Measurements from ENCODE around the gene GNPDA1.

GNPDA1 gene

GRCh38 chr5:141968914-141969608, 43.8 kb downstream of the GNPDA1 start, which contains the start of gene RNF14:
Gene RNF14, plus strand, starts transcription at chr5:141969105. Its CDS starts 4,484 bp downstream, at chr5:141973589.
- H3K27ac ChIP-seq (replicated peaks), result peak within 1 kb of the TSS; percentile 93
- TF ChIP-seq CTCF (IDR thresholded peaks at IDR 0.05; ENCODE audit: insufficient read depth, low read length) (peak; percentile 89), REST (IDR thresholded peaks at IDR 0.05; ENCODE audit: insufficient replicate concordance, low read depth) (peak; percentile 52), GABPA (IDR thresholded peaks at IDR 0.05; ENCODE audit: low read depth) (peak; percentile 84), SPI1 (IDR thresholded peaks at IDR 0.05; ENCODE audit: borderline replicate concordance, low read depth) (no peak), POLR2AphosphoS5 (IDR thresholded peaks at IDR 0.05; ENCODE audit: low read depth) (peak; percentile 95)
- peak within 1 kb of the TSS; percentile 54 for H3K4me3 ChIP-seq (replicated peaks; ENCODE audit: insufficient read depth, low read length)
- DNase-seq (ENCODE audit: low read depth in 1 of 2, low spot score in 1 of 2), result peak; percentile 80 to 97
- H3K27me3 ChIP-seq (ENCODE audit: insufficient read depth, poor library complexity, severe bottlenecking), result no peaks in the 10 kb centered on the region

- TF ChIP-seq GABPA (IDR thresholded peaks at IDR 0.05; ENCODE audit: low read depth) (no peak), POLR2AphosphoS5 (IDR thresholded peaks at IDR 0.05; ENCODE audit: low read depth) (no peak), CTCF (IDR thresholded peaks at IDR 0.05; ENCODE audit: insufficient read depth, low read length) (no peak), REST (IDR thresholded peaks at IDR 0.05; ENCODE audit: insufficient replicate concordance, low read depth) (no peak), SPI1 (IDR thresholded peaks at IDR 0.05; ENCODE audit: borderline replicate concordance, low read depth) (no peak)
- no peak overlapping the region for H3K4me3 ChIP-seq (replicated peaks; ENCODE audit: insufficient read depth, low read length)
- no peaks in the 10 kb centered on the region for H3K27me3 ChIP-seq (ENCODE audit: insufficient read depth, poor library complexity, severe bottlenecking)
- no peak for DNase-seq (ENCODE audit: low read depth in 1 of 2, low spot score in 1 of 2)
- no peak overlapping the region for H3K27ac ChIP-seq (replicated peaks)
Measured at GRCh38 chr5:141966963-141967333, 45.9 kb downstream of the GNPDA1 start.

GRCh38 chr5:141966275-141966962, 46.4 kb downstream of the GNPDA1 start:
- TF ChIP-seq CTCF (IDR thresholded peaks at IDR 0.05; ENCODE audit: insufficient read depth, low read length) (no peak), SPI1 (IDR thresholded peaks at IDR 0.05; ENCODE audit: borderline replicate concordance, low read depth) (no peak), GABPA (IDR thresholded peaks at IDR 0.05; ENCODE audit: low read depth) (no peak), POLR2AphosphoS5 (IDR thresholded peaks at IDR 0.05; ENCODE audit: low read depth) (no peak), REST (IDR thresholded peaks at IDR 0.05; ENCODE audit: insufficient replicate concordance, low read depth) (no peak)
- H3K4me3 ChIP-seq (replicated peaks; ENCODE audit: insufficient read depth, low read length), result no peak overlapping the region
- H3K27me3 ChIP-seq (ENCODE audit: insufficient read depth, poor library complexity, severe bottlenecking), result no peaks in the 10 kb centered on the region
- DNase-seq (ENCODE audit: low read depth in 1 of 2, low spot score in 1 of 2), result no peak
- no peak overlapping the region for H3K27ac ChIP-seq (replicated peaks)
